Transverse colon (tissue), 4 donors: ENCODE data around the gene PSMG2. TPM values are rescaled to one million over a fixed set of nuclear protein-coding genes. Genes with fewer than 3 reads are reported as not detected.
A peak's percentile ranks its signal among the peaks of the same experiment; 100 is the strongest.
"Not testable (repeated sequence)": the region's sequence is repeated elsewhere in the genome, so short reads cannot be mapped to it uniquely, and the experiment has no call there.

Experiments
- DNase-seq: peaks from one replicate; pipeline ENCODE4 v3.0.0-alpha.2; 2019
- H3K27ac ChIP-seq, 4 donors: fragments of 200-600 bp; sonication (generic); 2 replicates each; pipeline ENCODE4 v1.5.1; 2016 to 2018; ENCODE audit warnings: inconsistent platforms in 4 of 4
- H3K27me3 ChIP-seq: fragments of 200-600 bp; sonication (generic); 2 replicates; pipeline ENCODE4 v1.5.1; 2017; ENCODE audit warnings: inconsistent platforms
- H3K36me3 ChIP-seq, 4 donors: fragments of 200-600 bp; sonication (generic); 2 replicates each; pipeline ENCODE4 v1.5.1; 2017 to 2019; ENCODE audit warnings: inconsistent platforms in 4 of 4
- H3K4me1 ChIP-seq, 4 donors: fragments of 200-600 bp; sonication (generic); 2 replicates each; pipeline ENCODE4 v1.5.1; 2017 to 2020; ENCODE audit warnings: inconsistent platforms in 4 of 4
- H3K4me3 ChIP-seq, 4 donors: fragments of 200-600 bp; sonication (generic); 1 replicate in 1 of 4; 2 replicates in 3 of 4; pipeline versions ENCODE4 v1.5.1 to v1.6.1; 2017 to 2019; ENCODE audit warnings: inconsistent platforms in 4 of 4
- H3K9me3 ChIP-seq, 2 donors: fragments of 200-600 bp; sonication (generic); 2 replicates each; pipeline ENCODE4 v1.5.1; 2017 to 2019; ENCODE audit warnings: inconsistent platforms in 2 of 2
- CTCF ChIP-seq, 5 experiments: fragments of 200-600 bp in 3 of 5; fragments of 450-650 bp in 2 of 5; sonication (generic) in 3 of 5; IDR thresholded peaks; 1 replicate in 2 of 5; 2 replicates in 3 of 5; pipeline ENCODE4 v1.5.1; 2016 to 2017; ENCODE audit warnings: antibody characterized with exemption in 5 of 5, inconsistent platforms in 3 of 5, mild to moderate bottlenecking in 2 of 5, moderate library complexity in 1 of 5
- EP300 ChIP-seq: sonication (generic); formaldehyde crosslinking; IDR thresholded peaks from one replicate; pipeline ENCODE4 v1.6.1; 2017; ENCODE audit warnings: antibody characterized with exemption, low read depth
- POLR2A ChIP-seq: fragments of 450-650 bp; IDR thresholded peaks from one replicate; pipeline ENCODE4 v1.6.1; 2016; ENCODE audit warnings: antibody characterized with exemption, mild to moderate bottlenecking, moderate library complexity
- POLR2AphosphoS5 ChIP-seq, 3 donors: sonication (generic); formaldehyde crosslinking; IDR thresholded peaks; one replicate each; pipeline ENCODE4 v1.6.1; 2016; ENCODE audit warnings: antibody characterized with exemption in 3 of 3
- WGBS, 2 donors: methylation state at CpG; one replicate each; pipeline ENCODE4 v1.1.5; 2018; ENCODE audit warnings: low coverage in 1 of 2; 5-methylcytosine and 5-hydroxymethylcytosine counted together
- in situ Hi-C, 4 donors: fragments of 200-750 bp; cut with MboI; loops; one replicate each; pipeline versions ENCODE4 v1.15.0 to v1.15.1; 2017; ENCODE audit warnings: low sequenced_read_pairs in 3 of 4, low pct_ligation_motif_present in 1 of 4, low pct_unique_long_range_greater_than_20kb in 1 of 4
- intact Hi-C: fragments of 100-400 bp; cut with DNase I; formaldehyde crosslinking; loops from one replicate; pipeline ENCODE4 v1.15.1; 2023; ENCODE audit warnings: low total_unique reads
- total RNA-seq, 4 donors: library from RNA; depleted of rRNA; stranded (reverse); fragments of >200 nt; gene quantifications; one replicate each; pipeline ENCODE4 v1.1.0, GENCODE V29; 2016

The PSMG2 gene
- total RNA-seq, 4 donors from 2014 or later: 14.7 to 80.4 (median 55.0) TPM

GRCh38 chr18:12754511-12754910 lies 51.7 kb downstream of the PSMG2 start:
- H3K27ac ChIP-seq: no peak overlapping the region
- no peaks in the 10 kb centered on the region for H3K27me3 ChIP-seq
- no peaks in the 10 kb centered on the region for H3K9me3 ChIP-seq
- WGBS, 2 donors: 82 to 87% methylated on average over 5 to 6 of the region's 6 CpGs
- no peaks in the 10 kb centered on the region for H3K4me1 ChIP-seq
- intact Hi-C loops: no loop called here
- in situ Hi-C loops: loop anchor here in 1 of 4 donors (10.0 kb wide), 1 partner anchor 60 kb away; no protein-coding TSS in a partner anchor
- no peaks in the 10 kb centered on the region for H3K36me3 ChIP-seq
- no peak overlapping the region for H3K4me3 ChIP-seq
- no peak for DNase-seq
- TF ChIP-seq POLR2A (no peak), POLR2AphosphoS5 (IDR thresholded peaks at IDR 0.05) (no peak), CTCF (IDR thresholded peaks at IDR 0.05) (no peak), EP300 (no peak)

- H3K36me3 ChIP-seq, H3K27ac ChIP-seq, H3K27me3 ChIP-seq, H3K9me3 ChIP-seq, H3K4me3 ChIP-seq, H3K4me1 ChIP-seq, DNase-seq, intact Hi-C loops: not testable (repeated sequence)
- in situ Hi-C loops: loop anchor here in 1 of 4 donors (10.0 kb wide), 1 partner anchor 59 kb away; no protein-coding TSS in a partner anchor
- 98% methylated on average over 6 of the region's 6 CpGs; no CpG with 5 or more reads in 1 of the 2 donors for WGBS, 2 donors
These were observed 52.8 kb downstream of the PSMG2 start for GRCh38 chr18:12755606-12756005.

GRCh38 chr18:12756619-12757239 lies 53.9 kb downstream of the PSMG2 start:
- H3K4me3 ChIP-seq, DNase-seq, H3K36me3 ChIP-seq, H3K9me3 ChIP-seq, H3K4me1 ChIP-seq, H3K27me3 ChIP-seq, intact Hi-C loops, H3K27ac ChIP-seq: not testable (repeated sequence)
- 88 to 98% methylated on average over 8 to 14 of the region's 14 CpGs for WGBS, 2 donors
- in situ Hi-C loops: loop anchor here in 1 of 4 donors (10.0 kb wide), 1 partner anchor 58 kb away; no protein-coding TSS in a partner anchor

- H3K4me3 ChIP-seq, H3K4me1 ChIP-seq, H3K36me3 ChIP-seq, H3K27me3 ChIP-seq, intact Hi-C loops, DNase-seq, H3K9me3 ChIP-seq, H3K27ac ChIP-seq: not testable (repeated sequence)
- WGBS, 2 donors: 79 to 100% methylated on average over 1 to 3 of the region's 3 CpGs
- in situ Hi-C loops: loop anchor here in 1 of 4 donors (10.0 kb wide), 1 partner anchor 56 kb away; no protein-coding TSS in a partner anchor
These were observed 55.7 kb downstream of the PSMG2 start for GRCh38 chr18:12758566-12758965.

GRCh38 chr18:12765126-12765525 lies 62.3 kb downstream of the PSMG2 start:
- in situ Hi-C loops (loop anchor here in 1 of 4 donors (10.0 kb wide), 1 partner anchor 130 kb away; no protein-coding TSS in a partner anchor), intact Hi-C loops (no loop called here)
- TF ChIP-seq EP300 (no peak), POLR2AphosphoS5 (IDR thresholded peaks at IDR 0.05) (no peak)
- 71 to 85% methylated on average over 4 to 8 of the region's 8 CpGs for WGBS, 2 donors
- no peaks in the 10 kb centered on the region for H3K36me3 ChIP-seq
- H3K27me3 ChIP-seq: no peaks in the 10 kb centered on the region
- peak; percentile 41 for DNase-seq
- H3K9me3 ChIP-seq: no peaks in the 10 kb centered on the region
- H3K27ac ChIP-seq: no peak overlapping the region
- H3K4me1 ChIP-seq: no peaks in the 10 kb centered on the region
- no peak overlapping the region for H3K4me3 ChIP-seq

GRCh38 chr18:12765586-12765985 lies 62.7 kb downstream of the PSMG2 start:
- no peak overlapping the region for H3K4me3 ChIP-seq
- no peaks in the 10 kb centered on the region for H3K9me3 ChIP-seq
- DNase-seq: no peak
- intact Hi-C loops (no loop called here), in situ Hi-C loops (loop anchor here in 1 of 4 donors (10.0 kb wide), 1 partner anchor 129 kb away; no protein-coding TSS in a partner anchor)
- H3K27me3 ChIP-seq: no peaks in the 10 kb centered on the region
- no peaks in the 10 kb centered on the region for H3K4me1 ChIP-seq
- TF ChIP-seq CTCF (IDR thresholded peaks at IDR 0.05) (no peak), POLR2AphosphoS5 (IDR thresholded peaks at IDR 0.05) (no peak), EP300 (no peak), POLR2A (no peak)
- 77 to 80% methylated on average over 1 to 11 of the region's 11 CpGs for WGBS, 2 donors
- H3K36me3 ChIP-seq: no peaks in the 10 kb centered on the region
- no peak overlapping the region for H3K27ac ChIP-seq
